ENCODE results near the gene BIRC5.
A peak's percentile ranks its signal among the peaks of the same experiment; 100 is the strongest.
"Not testable (repeated sequence)": the region's sequence is repeated elsewhere in the genome, so short reads cannot be mapped to it uniquely, and the experiment has no call there.

BIRC5 gene

GRCh38 chr17:78240012-78240655, 26.1 kb downstream of the BIRC5 start:
- no peak for DNase-seq (ENCODE audit: low read depth)

DNA sequence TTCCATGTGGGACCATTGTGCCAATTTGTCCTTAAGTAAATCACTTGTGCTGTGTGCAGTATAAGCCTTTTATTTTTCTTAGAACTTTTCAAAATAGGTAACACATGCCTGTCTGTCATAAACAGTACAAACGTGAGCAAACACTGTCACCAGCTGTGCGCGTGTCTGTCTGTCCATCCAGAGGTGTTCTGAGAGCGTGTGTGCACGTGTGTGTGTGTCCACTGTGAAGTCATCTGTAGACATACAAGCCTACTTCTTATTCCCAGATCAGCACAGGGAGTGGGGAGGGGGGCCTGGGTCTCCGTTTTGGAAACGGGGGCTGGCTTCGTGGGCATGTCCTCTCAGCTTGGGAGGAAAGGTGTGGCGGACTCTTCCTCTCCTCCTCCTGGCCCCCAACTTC, 26.8 kb downstream of the BIRC5 start:
- DNase-seq (ENCODE audit: low read depth): no peak

GRCh38 chr17:78241277-78242023, 27.4 kb downstream of the BIRC5 start:
- no peak for DNase-seq (ENCODE audit: low read depth)

GRCh38 chr17:78242024-78242742, 28.1 kb downstream of the BIRC5 start:
- no peak for DNase-seq (ENCODE audit: low read depth)

GRCh38 chr17:78247304-78247703, 33.3 kb downstream of the BIRC5 start:
- DNase-seq (ENCODE audit: low read depth): no peak

- no peak for DNase-seq (ENCODE audit: low read depth)
Measured at GRCh38 chr17:78248051-78248914, 34.2 kb downstream of the BIRC5 start.

DNA sequence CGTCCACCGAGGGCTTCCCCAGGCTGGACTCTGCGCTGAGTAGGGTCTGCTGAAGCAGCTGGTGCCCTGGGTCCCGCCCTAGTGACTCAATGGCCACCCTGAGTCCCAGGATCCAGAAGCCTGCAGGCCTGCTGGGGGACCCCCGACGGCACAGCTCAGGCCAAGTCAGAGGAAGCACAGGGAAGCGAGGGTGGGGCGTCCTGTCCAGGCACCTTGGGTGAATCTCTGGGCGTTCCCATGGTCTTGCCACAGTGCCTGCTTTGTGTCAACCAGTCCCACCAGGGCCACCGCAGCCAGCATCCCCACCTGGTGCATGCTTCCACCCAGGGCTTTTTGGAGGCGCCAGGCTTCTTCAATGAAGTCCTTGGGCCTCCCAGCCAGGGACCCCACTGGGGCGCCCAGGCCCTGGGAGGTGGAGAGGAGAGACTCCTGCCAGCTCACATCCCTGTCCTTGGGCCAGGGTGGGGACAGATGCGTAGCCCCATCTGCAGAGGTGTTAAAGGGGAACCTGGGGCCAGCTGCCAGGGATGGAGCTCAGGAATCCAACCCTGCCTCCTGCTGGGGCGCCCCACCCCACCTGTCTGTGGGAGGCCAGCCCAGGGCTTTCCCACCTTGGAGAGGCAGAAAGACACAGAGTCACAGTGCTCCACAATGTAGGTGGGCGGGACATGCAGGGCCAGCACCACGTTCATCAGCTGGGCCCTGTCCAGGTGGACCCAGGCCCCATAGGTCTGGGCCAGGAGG, 35.2 kb downstream of the BIRC5 start:
- DNase-seq (ENCODE audit: low read depth): no peak

GRCh38 chr17:78249818-78250806, 36.1 kb downstream of the BIRC5 start:
- DNase-seq (ENCODE audit: low read depth): no peak

- peak; percentile 73 for DNase-seq (ENCODE audit: low read depth)
Measured at GRCh38 chr17:78250891-78251772, 37.1 kb downstream of the BIRC5 start.

DNA sequence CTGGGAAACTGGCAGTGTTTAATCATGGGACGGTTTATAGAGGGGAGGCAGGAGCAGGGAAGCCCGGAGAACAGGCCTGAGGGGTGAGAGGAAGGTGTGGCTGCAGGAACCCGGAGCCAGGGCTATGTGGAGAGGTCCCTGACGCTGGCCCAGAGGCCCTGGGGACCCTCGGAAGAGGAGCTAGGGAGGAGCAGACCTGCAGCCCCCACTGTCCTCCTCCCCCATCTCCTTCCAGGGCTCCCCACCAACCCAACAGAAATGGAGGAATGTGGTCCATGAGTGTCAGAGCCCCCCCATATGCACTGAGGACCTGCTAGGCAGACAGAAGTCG, 37.7 kb downstream of the BIRC5 start:
- no peak for DNase-seq (ENCODE audit: low read depth)

DNA sequence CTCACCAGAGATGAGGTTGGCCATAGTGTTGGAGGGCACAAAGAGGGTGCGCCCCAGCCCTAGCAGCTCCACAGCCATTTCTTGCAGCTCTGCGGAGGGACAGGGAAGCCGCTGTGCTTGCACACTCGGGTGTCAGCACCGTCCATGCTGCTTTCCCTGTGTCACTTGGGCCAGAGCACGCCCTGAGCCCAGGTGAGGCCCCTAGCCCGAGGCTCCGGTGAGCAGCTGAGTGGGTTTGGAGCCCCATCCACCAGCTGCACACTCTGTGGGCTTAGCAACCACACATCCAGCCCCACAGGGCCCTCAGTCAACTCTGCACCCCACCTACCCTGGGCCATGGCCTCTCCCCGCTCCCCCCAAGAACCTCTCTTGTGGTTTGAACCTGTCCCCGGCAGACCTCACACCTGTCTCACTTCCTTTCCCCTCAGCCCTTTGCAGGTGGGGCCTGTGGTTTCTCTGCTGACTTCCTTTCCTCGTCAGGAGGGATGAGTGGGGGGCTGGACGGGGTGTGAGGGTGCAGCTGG, 38.1 kb downstream of the BIRC5 start:
- DNase-seq (ENCODE audit: low read depth): no peak

- no peak for DNase-seq (ENCODE audit: low read depth)
Measured at GRCh38 chr17:78252701-78253635, 38.9 kb downstream of the BIRC5 start.

DNA sequence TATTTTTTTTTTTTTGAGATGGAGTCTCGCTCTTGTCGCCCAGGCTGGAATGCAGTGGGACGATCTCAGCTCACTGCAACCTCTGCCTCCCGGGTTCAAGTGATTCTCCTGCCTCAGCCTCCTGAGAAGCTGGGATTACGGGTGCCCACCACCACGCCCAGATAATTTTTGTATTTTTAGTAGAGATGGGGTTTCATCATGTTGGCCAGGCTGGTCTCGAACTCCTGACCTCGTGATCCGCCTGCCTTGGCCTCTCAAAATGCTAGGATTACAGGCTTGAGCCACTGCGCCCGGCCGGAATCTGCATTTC, 39.5 kb downstream of the BIRC5 start:
- not testable (repeated sequence) for DNase-seq (ENCODE audit: low read depth)

GRCh38 chr17:78253946-78254672, 40.1 kb downstream of the BIRC5 start:
- peak; percentile 60 for DNase-seq (ENCODE audit: low read depth)

DNA sequence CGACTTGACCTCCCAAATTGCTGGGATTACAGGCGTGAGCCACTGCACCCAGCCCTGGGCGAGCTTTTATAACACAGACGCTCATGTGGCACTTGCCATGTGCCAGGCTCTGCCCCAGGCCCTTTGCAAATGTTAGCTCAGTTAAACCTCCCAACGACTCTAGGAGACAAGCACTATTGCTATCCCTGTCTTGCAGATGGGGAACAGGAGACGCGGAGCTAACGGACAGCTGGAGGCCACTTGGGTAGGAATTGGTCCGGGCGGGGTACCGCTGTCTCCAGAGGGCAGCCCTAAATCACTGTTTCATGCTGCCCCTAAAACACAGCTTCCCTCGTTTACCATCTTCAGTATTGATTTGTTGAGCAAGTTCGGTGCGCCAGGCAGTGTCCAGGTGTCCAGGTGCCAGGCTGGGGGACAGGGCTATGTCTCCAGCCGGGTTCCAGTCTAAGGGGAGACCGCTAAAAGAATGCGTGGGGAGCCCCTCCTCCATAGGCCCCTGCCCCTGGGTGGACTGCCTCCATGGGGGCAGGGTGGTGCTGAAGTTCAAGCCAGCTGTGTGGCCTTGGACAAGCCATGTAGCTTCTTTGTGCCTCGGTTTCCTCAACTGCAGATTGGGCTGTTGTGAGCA, 41.1 kb downstream of the BIRC5 start:
- no peak for DNase-seq (ENCODE audit: low read depth)

- DNase-seq (ENCODE audit: low read depth): no peak
Measured at GRCh38 chr17:78255953-78256706, 42.1 kb downstream of the BIRC5 start.

Measured in stimulated activated CD8-positive, alpha-beta memory T cell treated with anti-CD3 and anti-CD28 coated beads, Interleukin-7, amount 100 ng/mL, for 24 hours (primary cell).